ENCODE results near the gene SLAIN1. TPM values are rescaled to one million over a fixed set of nuclear protein-coding genes. Genes with fewer than 3 reads are reported as not detected.

SLAIN1 gene
- total RNA-seq, 2 experiments from 2014 or later: 26.5 to 32.0 TPM

DNA sequence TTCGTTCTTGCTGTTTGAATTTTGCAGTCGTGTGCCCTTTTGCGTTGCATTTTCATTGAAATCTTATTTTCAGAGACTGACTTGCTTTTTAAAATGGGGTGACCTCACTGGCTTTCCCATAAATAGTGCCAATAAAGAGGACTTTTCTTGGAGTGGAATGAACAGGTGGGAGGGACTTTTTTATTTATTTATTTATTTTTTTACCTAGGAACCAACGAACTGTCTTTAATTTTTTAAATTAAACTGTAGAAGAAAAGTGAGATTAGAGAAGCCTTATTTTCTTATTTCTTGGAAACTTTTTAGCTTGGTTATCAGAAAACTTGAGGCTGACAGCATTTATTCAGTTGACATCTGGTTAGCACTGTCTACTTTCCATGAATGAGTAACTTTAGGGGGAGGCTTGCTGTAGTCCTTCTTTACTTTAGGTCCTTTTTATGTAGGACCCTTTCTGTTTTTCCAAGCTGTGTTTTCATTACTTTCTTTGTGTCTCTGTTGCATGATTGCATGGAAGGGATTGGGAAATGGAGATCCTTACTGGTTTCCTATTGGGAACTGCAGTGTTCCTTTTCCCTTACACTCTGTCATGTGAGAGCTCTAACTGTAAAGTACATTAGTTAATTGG is 1.7 kb downstream of the SLAIN1 start:
- peak overlapping the region; percentile 97 for H3K4me3 Mint-ChIP-seq
- ChIA-PET POLR2A (interaction anchor here (1.8 kb wide), 1 partner anchor 20 kb away, joined by 4 read pairs; no protein-coding TSS in a partner anchor), CTCF (interaction anchor here (1.3 kb wide), 1 partner anchor 17 kb away, joined by 3 read pairs; no protein-coding TSS in a partner anchor)
- DNase-seq (no peak), ATAC-seq (no peak)
- intact Hi-C loops (cut with micrococcal nuclease): loop anchor here (5.0 to 10.0 kb wide), 3 partner anchors 33 to 674 kb away; partner anchors contain the start of gene FBXL3
- H3K27me3 Mint-ChIP-seq: no peaks in the 10 kb centered on the region
- H3K27ac Mint-ChIP-seq: peak overlapping the region; percentile 93
- H3K36me3 Mint-ChIP-seq (ENCODE audit: low read depth): peaks cover 6% of the 10 kb centered on the region
- TF ChIP-seq, protein P1, sequence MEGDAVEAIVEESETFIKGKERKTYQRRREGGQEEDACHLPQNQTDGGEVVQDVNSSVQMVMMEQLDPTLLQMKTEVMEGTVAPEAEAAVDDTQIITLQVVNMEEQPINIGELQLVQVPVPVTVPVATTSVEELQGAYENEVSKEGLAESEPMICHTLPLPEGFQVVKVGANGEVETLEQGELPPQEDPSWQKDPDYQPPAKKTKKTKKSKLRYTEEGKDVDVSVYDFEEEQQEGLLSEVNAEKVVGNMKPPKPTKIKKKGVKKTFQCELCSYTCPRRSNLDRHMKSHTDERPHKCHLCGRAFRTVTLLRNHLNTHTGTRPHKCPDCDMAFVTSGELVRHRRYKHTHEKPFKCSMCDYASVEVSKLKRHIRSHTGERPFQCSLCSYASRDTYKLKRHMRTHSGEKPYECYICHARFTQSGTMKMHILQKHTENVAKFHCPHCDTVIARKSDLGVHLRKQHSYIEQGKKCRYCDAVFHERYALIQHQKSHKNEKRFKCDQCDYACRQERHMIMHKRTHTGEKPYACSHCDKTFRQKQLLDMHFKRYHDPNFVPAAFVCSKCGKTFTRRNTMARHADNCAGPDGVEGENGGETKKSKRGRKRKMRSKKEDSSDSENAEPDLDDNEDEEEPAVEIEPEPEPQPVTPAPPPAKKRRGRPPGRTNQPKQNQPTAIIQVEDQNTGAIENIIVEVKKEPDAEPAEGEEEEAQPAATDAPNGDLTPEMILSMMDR (IDR thresholded peaks at IDR 0.05): no peak
- no peaks in the 10 kb centered on the region for H3K9me3 Mint-ChIP-seq
- peaks cover 41% of the 10 kb centered on the region for H3K4me1 Mint-ChIP-seq (ENCODE audit: low read depth)

DNA sequence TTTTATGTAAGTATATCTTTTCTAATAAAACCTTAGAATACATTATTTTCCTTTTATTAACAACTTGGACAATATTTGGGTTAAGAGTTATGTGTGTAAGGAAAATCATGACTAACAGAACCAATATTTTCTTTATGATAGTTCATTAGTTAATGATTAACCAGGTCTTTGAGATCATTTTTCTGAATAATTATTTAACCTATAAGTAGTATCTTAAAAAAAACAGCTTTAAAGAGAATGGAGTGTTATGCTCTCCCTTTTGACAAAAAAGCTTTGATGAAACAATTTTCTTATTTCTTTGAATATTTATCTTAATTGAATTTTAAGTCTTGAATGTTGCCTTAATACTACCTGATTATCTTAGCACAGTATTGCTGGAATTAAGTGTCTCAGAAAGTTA is 3.8 kb downstream of the SLAIN1 start:
- Mint-ChIP-seq H3K4me3 (no peak overlapping the region), H3K9me3 (no peaks in the 10 kb centered on the region), H3K4me1 (ENCODE audit: low read depth) (peaks cover 36% of the 10 kb centered on the region), H3K27me3 (no peaks in the 10 kb centered on the region), H3K27ac (no peak overlapping the region), H3K36me3 (ENCODE audit: low read depth) (peaks cover 8% of the 10 kb centered on the region)
- ChIA-PET CTCF (no interaction called here), POLR2A (no interaction called here)
- ATAC-seq: no peak
- intact Hi-C loops (cut with micrococcal nuclease): no loop called here
- TF ChIP-seq, protein P1 (IDR thresholded peaks at IDR 0.05): no peak
- DNase-seq: no peak

DNA sequence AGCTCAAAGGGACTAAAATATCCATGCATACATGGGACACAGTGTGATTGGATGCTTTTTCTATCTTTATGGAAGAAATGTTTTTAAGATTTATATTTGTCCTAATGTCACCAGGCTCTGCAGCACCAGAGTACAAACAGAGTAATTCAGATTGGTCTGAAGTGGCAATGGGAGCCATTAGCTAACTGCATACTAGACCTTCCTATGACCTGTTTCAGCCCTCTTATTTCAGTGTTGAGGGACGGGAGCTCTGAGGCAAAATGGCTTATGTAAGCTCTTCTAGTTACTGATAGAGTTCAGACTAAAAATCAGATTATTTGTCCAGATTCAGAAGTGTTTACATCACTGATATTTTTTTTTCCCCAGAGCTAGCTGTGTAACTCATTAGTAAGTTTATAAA is 4.9 kb downstream of the SLAIN1 start:
- no peak for ATAC-seq
- TF ChIP-seq, protein P1 (IDR thresholded peaks at IDR 0.05): no peak
- CTCF ChIA-PET: no interaction called here
- no peak overlapping the region for H3K4me3 Mint-ChIP-seq
- no peak for DNase-seq
- intact Hi-C loops (cut with micrococcal nuclease): no loop called here
- no peak overlapping the region for H3K27ac Mint-ChIP-seq
- POLR2A ChIA-PET: no interaction called here
- H3K27me3 Mint-ChIP-seq: no peaks in the 10 kb centered on the region
- peaks cover 31% of the 10 kb centered on the region for H3K4me1 Mint-ChIP-seq (ENCODE audit: low read depth)
- peaks cover 19% of the 10 kb centered on the region for H3K36me3 Mint-ChIP-seq (ENCODE audit: low read depth)
- peaks cover 2% of the 10 kb centered on the region for H3K9me3 Mint-ChIP-seq

DNA sequence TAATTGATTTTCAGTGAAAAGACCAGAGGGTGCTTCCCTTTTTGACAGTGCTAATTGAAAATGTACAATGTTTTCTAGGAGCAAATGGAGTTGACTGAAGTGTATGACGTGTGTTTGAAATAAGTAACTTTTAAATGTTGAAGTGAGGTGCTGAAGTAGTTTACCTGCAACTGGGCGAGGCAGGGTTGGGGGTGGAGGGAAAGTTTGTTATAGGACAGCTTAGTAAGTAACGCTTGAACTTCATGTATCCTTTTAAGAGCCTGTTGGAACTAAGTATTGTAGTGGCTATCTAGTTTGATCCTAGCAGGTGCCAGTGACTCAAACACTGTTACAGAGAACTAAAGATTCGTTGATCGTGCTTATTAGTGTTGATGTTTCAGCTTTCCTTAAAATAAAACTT is 5.9 kb downstream of the SLAIN1 start:
- Mint-ChIP-seq H3K36me3 (ENCODE audit: low read depth) (peaks cover 29% of the 10 kb centered on the region), H3K27ac (no peak overlapping the region), H3K4me1 (ENCODE audit: low read depth) (peaks cover 31% of the 10 kb centered on the region), H3K4me3 (no peak overlapping the region), H3K27me3 (no peaks in the 10 kb centered on the region), H3K9me3 (peaks cover 6% of the 10 kb centered on the region)
- intact Hi-C loops (cut with micrococcal nuclease): no loop called here
- ChIA-PET CTCF (no interaction called here), POLR2A (no interaction called here)
- DNase-seq (no peak), ATAC-seq (no peak)
- TF ChIP-seq, protein P1 (IDR thresholded peaks at IDR 0.05): no peak

DNA sequence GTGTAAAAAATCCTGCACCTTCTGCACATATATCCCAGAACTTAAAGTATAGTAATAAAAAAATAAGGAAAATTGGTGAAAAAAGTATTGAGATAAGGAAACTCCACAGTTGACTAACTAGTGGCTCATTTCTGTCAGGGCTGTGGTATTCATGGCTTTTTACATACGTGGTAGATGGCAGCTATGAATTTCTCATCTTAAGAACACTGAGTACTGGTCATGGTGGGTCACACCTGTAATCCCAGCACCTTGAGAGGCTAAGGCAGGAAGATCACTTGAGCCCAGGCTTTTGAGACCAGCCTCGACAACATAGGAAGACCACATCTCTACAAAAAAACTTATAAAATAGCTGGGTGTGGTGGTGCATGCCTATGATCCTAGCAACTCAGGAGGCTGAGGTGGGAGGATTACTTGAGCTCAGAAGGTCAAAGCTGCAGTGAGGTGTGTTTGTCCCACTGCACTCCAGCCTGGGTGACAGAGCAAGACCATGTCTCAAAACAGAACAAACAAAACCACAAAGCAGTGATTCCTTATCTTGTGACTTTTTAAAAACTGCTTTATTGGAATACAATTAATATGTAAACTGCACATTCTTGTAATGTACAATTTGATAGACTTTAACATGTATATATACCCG is 16.8 kb downstream of the SLAIN1 start:
- peaks cover 48% of the 10 kb centered on the region for H3K4me1 Mint-ChIP-seq (ENCODE audit: low read depth)
- peak; percentile 6 for DNase-seq
- peak; percentile 49 for ATAC-seq
- intact Hi-C loops (cut with micrococcal nuclease): no loop called here
- H3K4me3 Mint-ChIP-seq: no peak overlapping the region
- TF ChIP-seq, protein P1 (IDR thresholded peaks at IDR 0.05): no peak
- ChIA-PET POLR2A (interaction anchor here (0.7 to 1.4 kb wide), 2 partner anchors 9 to 104 kb away, joined by 3 read pairs; no protein-coding TSS in a partner anchor), CTCF (interaction anchor here (1.3 kb wide), 1 partner anchor 121 kb away, joined by 3 read pairs; no protein-coding TSS in a partner anchor)
- H3K9me3 Mint-ChIP-seq: peaks cover 26% of the 10 kb centered on the region
- H3K27ac Mint-ChIP-seq: no peak overlapping the region
- peaks cover 10% of the 10 kb centered on the region for H3K36me3 Mint-ChIP-seq (ENCODE audit: low read depth)
- H3K27me3 Mint-ChIP-seq: no peaks in the 10 kb centered on the region

All from activated CD8-positive, alpha-beta T cell treated with anti-CD3 and anti-CD28 coated beads for 36 hours (primary cell).